OCI-LY1 (cell line): ENCODE results near the gene IMMP2L.
"Not testable (repeated sequence)": the region's sequence is repeated elsewhere in the genome, so short reads cannot be mapped to it uniquely, and the experiment has no call there.

Experiments used
- H2AFZ ChIP-seq: fragments of 200-600 bp; sonication (generic), shearing (Covaris generic); 2 replicates; pipeline ENCODE4 v1.6.0; 2014; ENCODE audit warnings: antibody characterized with exemption, mild to moderate bottlenecking, low read length
- H3F3A ChIP-seq: fragments of 200-600 bp; sonication (generic), shearing (Covaris generic); 2 replicates; pipeline ENCODE4 v1.6.0; 2014; ENCODE audit warnings: mild to moderate bottlenecking, antibody characterized with exemption, low read length, moderate library complexity; ENCODE audit not compliant: insufficient read depth
- H3K27ac ChIP-seq: fragments of 200-600 bp; sonication (generic); 2 replicates; pipeline ENCODE4 v1.5.1; 2014; ENCODE audit warnings: low read length, mixed run types, mild to moderate bottlenecking, low read depth; ENCODE audit not compliant: poor library complexity, severe bottlenecking
- H3K27me3 ChIP-seq: fragments of 200-600 bp; sonication (generic); 2 replicates; pipeline ENCODE4 v1.6.0; 2014; ENCODE audit warnings: antibody characterized with exemption, mild to moderate bottlenecking, low read length, moderate library complexity; ENCODE audit not compliant: insufficient read depth
- H3K36me3 ChIP-seq: fragments of 200-600 bp; sonication (generic); 2 replicates; pipeline ENCODE4 v1.6.1; 2014; ENCODE audit warnings: mild to moderate bottlenecking, antibody characterized with exemption, low read length, moderate library complexity, mixed read lengths; ENCODE audit not compliant: insufficient read depth
- H3K4me1 ChIP-seq: fragments of 200-600 bp; sonication (generic); 2 replicates; pipeline ENCODE4 v1.5.1; 2014; ENCODE audit warnings: mild to moderate bottlenecking, low read length, moderate library complexity; ENCODE audit not compliant: insufficient read depth, severe bottlenecking
- H3K4me2 ChIP-seq: fragments of 200-600 bp; sonication (generic), shearing (Covaris generic); 2 replicates; pipeline ENCODE4 v1.6.1; 2014; ENCODE audit warnings: low read length
- H3K4me3 ChIP-seq: fragments of 200-600 bp; sonication (generic); 2 replicates; pipeline ENCODE4 v1.5.1; 2014; ENCODE audit warnings: low read length, low read depth, mild to moderate bottlenecking, mixed read lengths; ENCODE audit not compliant: poor library complexity, severe bottlenecking
- H3K79me2 ChIP-seq: fragments of 200-600 bp; shearing (Covaris generic); 2 replicates; pipeline ENCODE4 v1.6.1; 2016; ENCODE audit warnings: mixed run types, low read length, mixed read lengths; ENCODE audit not compliant: insufficient read depth
- H3K9ac ChIP-seq: fragments of 200-600 bp; sonication (generic), shearing (Covaris generic); 2 replicates; pipeline ENCODE4 v1.6.1; 2014; ENCODE audit warnings: mild to moderate bottlenecking, low read length, mixed read lengths
- H3K9me2 ChIP-seq: fragments of 200-600 bp; sonication (generic), shearing (Covaris generic); 2 replicates; pipeline ENCODE4 v1.6.1; 2014; ENCODE audit warnings: low read depth, mild to moderate bottlenecking, low read length, mixed read lengths
- H3K9me3 ChIP-seq: fragments of 200-600 bp; shearing (Covaris generic); 2 replicates; pipeline ENCODE4 v1.6.1; 2014; ENCODE audit warnings: low read length, mixed read lengths
- H4K20me1 ChIP-seq: fragments of 200-600 bp; sonication (generic), shearing (Covaris generic); 2 replicates; pipeline ENCODE4 v1.6.0; 2016; ENCODE audit warnings: mild to moderate bottlenecking, low read length; ENCODE audit not compliant: insufficient read depth
- EZH2 ChIP-seq: fragments of 200-600 bp; sonication (generic), shearing (Covaris generic); IDR thresholded peaks from 2 replicates; pipeline ENCODE4 v1.8.0; 2017; ENCODE audit warnings: borderline replicate concordance, mixed run types, mild to moderate bottlenecking, antibody characterized with exemption, low read length, moderate library complexity, mixed read lengths
- TF ChIP-seq, protein P1 (sequence below): fragments of 200-600 bp; sonication (generic), shearing (Covaris generic); IDR thresholded peaks from 2 replicates; pipeline ENCODE4 v1.5.1; 2017; ENCODE audit warnings: mild to moderate bottlenecking, antibody characterized with exemption, low read length, moderate library complexity, mixed read lengths

IMMP2L gene

DNA sequence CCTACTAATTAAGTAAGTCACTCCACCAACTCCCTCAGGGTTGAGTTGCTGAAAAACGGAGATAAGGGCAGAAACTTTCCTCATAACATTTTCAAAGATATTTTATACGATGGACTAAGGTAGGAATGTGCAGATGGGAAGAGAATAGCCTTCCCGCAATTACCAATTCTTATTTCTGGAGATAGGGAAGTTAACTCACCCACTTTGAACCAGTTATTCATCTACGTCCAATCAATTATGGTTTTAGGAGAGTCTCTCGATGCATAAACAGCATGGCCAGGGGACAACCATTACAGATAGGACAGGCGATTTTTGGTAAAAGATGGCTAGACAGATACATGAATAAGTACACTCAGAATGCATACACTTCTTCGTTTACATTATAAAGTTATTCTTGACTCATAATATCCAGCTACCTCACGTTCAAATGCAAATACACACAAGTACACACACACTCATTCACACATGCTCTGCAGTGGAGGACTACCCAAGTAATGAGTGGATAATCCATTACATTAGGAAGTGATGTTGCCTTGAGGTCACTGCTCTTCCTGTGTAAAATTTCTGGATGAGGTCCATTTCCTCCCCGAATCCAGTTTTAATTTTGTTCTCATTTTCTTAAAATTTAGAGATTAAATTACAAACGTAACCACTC, 25.2 kb upstream of the IMMP2L start:
- Histone ChIP-seq H3F3A (no peaks in the 10 kb centered on the region), H3K4me2 (no peak overlapping the region), H3K79me2 (no peaks in the 10 kb centered on the region), H3K36me3 (no peaks in the 10 kb centered on the region), H3K4me3 (no peak overlapping the region), H3K9me3 (no peaks in the 10 kb centered on the region), H3K27ac (no peak overlapping the region), H3K9me2 (no peaks in the 10 kb centered on the region), H2AFZ (no peak overlapping the region), H3K4me1 (no peaks in the 10 kb centered on the region), H4K20me1 (no peaks in the 10 kb centered on the region), H3K9ac (no peak overlapping the region), H3K27me3 (0 out of 2 replicates have a peak, but pooled peaks cover 5% of the 10 kb centered on the region)
- TF ChIP-seq, protein P1, sequence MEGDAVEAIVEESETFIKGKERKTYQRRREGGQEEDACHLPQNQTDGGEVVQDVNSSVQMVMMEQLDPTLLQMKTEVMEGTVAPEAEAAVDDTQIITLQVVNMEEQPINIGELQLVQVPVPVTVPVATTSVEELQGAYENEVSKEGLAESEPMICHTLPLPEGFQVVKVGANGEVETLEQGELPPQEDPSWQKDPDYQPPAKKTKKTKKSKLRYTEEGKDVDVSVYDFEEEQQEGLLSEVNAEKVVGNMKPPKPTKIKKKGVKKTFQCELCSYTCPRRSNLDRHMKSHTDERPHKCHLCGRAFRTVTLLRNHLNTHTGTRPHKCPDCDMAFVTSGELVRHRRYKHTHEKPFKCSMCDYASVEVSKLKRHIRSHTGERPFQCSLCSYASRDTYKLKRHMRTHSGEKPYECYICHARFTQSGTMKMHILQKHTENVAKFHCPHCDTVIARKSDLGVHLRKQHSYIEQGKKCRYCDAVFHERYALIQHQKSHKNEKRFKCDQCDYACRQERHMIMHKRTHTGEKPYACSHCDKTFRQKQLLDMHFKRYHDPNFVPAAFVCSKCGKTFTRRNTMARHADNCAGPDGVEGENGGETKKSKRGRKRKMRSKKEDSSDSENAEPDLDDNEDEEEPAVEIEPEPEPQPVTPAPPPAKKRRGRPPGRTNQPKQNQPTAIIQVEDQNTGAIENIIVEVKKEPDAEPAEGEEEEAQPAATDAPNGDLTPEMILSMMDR = no peak
- TF ChIP-seq EZH2 = no peak

- no peak overlapping the region for H3K4me3 ChIP-seq
- H3K27ac ChIP-seq = no peak overlapping the region
- H3K79me2 ChIP-seq = no peaks in the 10 kb centered on the region
- no peaks in the 10 kb centered on the region for H3F3A ChIP-seq
- no peaks in the 10 kb centered on the region for H4K20me1 ChIP-seq
- no peaks in the 10 kb centered on the region for H3K4me1 ChIP-seq
- 0 out of 2 replicates have a peak, but pooled peaks cover 5% of the 10 kb centered on the region for H3K27me3 ChIP-seq
- H2AFZ ChIP-seq = no peak overlapping the region
- no peak for TF ChIP-seq EZH2
- TF ChIP-seq, protein P1 = no peak
- no peak overlapping the region for H3K4me2 ChIP-seq
- no peaks in the 10 kb centered on the region for H3K9me2 ChIP-seq
- no peak overlapping the region for H3K9ac ChIP-seq
- no peaks in the 10 kb centered on the region for H3K9me3 ChIP-seq
- H3K36me3 ChIP-seq = no peaks in the 10 kb centered on the region
These were observed 24.6 kb upstream of the IMMP2L start for GRCh38 chr7:111586711-111587409.

DNA sequence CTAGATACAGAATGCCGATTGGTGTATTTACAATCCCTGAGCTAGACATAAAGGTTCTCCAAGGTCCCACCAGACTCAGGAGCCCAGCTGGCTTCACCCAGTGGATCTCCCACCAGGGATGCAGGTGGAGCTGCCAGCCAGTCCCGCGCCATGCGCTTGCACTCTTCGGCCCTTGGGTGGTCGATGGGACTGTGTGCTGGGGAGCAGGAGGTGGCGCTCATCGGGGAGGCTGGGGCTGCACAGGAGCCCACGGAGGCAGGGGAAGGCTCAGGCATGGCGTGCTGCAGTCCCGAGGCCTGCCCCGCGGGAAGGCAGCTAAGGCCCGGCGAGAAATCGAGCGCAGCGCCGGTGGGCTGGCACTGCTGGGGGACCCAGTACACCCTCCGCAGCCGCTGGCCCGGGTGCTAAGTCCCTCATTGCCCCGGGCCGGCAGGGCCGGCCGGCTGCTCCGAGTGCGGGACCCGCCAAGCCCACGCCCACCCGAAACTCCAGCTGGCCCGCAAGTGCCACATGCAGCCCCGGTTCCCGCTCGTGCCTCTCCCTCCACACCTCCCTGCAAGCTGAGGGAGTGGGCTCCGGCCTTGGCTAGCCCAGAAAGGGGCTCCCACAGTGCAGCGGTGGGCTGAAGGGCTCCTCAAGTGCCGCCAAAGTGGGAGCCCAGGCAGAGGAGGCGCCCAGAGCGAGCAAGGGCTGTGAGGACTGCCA, 19.6 kb upstream of the IMMP2L start:
- H3K27ac ChIP-seq = not testable (repeated sequence)

DNA sequence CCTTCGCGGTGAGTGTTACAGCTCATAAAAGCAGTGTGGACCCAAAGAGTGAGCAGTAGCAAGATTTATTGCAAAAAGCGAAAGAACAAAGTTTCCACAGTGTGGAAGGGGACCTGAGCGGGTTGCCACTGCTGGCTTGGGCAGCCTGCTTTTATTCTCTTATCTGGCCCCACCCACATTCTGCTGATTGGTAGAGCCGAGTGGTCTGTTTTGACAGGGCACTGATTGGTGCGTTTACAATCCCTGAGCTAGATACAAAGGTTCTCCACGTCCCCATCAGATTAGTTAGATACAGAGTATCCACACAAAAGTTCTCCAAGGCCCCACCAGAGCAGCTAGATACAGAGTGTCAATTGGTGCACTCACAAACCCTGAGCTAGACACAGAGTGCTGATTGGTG, 18.9 kb upstream of the IMMP2L start:
- not testable (repeated sequence) for H3K36me3 ChIP-seq, H3K4me2 ChIP-seq, H3K9me3 ChIP-seq, H3K27ac ChIP-seq, H3K79me2 ChIP-seq, H3F3A ChIP-seq, H3K4me3 ChIP-seq, H3K9ac ChIP-seq, H3K27me3 ChIP-seq, H2AFZ ChIP-seq, H4K20me1 ChIP-seq, H3K4me1 ChIP-seq, H3K9me2 ChIP-seq

More for the DNA sequence above, 19.6 kb upstream of the IMMP2L start:
- H3K9me2 ChIP-seq, H3K9ac ChIP-seq, H3K36me3 ChIP-seq, H3K9me3 ChIP-seq, H2AFZ ChIP-seq, H3K4me3 ChIP-seq, H3K27me3 ChIP-seq, H3K4me2 ChIP-seq, H4K20me1 ChIP-seq, H3K4me1 ChIP-seq, H3F3A ChIP-seq, H3K79me2 ChIP-seq: not testable (repeated sequence)
